OCI-M1 (cell line): Measurements from ENCODE around the gene LAMA2.

ENCODE experiments used
- DNase-seq: peaks from one replicate; lab custom pipeline; 2025; lab: John Stamatoyannopoulos, UW

The LAMA2 gene

DNA sequence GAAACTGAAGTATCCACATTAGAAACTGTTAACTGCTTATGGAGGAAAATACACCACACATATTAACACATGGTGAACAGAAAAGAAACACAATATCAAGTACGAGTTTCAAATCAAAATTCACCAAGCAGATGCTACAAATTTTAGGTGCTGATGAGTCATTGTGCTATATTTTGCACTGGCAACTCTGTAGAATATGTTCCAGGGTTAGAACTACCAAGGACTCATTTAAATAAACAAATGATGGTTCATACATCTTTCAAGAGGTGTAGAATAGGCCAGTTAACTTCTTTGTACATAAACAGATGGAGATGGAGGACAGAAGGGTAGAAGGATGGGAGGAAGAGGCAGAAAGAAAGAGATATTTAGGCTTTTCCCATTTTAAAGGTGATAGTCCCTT is 642.1 kb downstream of the LAMA2 start:
- DNase-seq = no peak

DNA sequence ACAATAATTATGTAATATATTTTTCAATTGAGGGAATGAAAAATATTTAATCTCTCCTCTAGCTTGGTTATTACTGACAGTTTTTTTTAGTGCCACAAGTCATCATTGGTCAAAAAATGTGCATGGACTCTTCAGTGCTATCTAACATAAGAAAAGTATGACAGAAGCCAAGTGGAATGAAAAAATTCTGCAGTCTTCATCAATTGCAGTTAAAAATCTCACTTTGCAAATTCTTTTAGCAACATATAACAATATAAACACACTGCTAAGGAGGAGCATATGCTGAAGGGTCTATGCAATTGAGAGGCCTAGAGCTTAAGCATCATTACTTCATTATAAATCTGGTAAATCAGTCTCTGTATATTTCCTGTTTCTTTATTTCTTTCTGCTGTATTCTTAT is 652.0 kb downstream of the LAMA2 start:
- no peak for DNase-seq

- no peak for DNase-seq
Measured at GRCh38 chr6:129536271-129536670, 653.3 kb downstream of the LAMA2 start.

- no peak for DNase-seq
Measured at GRCh38 chr6:129539032-129539431, 656.1 kb downstream of the LAMA2 start.

DNA sequence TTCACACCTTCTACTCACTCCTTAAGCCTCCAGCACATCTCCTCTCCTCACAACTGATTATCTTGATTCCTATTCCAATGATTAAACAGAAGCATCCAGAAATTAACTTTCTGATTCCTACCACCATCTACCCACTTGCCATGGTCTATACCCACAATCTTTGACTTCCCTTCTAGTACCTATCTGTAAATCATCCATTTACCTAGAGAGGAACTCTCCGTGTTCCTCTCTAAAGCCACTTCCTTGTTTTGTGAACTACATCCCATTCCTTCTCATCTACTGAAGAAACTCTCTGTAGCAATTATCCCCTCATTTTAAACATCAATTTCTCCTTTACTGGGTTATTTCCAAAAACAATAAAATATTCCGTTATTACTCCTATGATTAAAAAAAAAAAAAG is 659.8 kb downstream of the LAMA2 start:
- no peak for DNase-seq

GRCh38 chr6:129543981-129544380 is 661.0 kb downstream of the LAMA2 start:
- DNase-seq = no peak

DNA sequence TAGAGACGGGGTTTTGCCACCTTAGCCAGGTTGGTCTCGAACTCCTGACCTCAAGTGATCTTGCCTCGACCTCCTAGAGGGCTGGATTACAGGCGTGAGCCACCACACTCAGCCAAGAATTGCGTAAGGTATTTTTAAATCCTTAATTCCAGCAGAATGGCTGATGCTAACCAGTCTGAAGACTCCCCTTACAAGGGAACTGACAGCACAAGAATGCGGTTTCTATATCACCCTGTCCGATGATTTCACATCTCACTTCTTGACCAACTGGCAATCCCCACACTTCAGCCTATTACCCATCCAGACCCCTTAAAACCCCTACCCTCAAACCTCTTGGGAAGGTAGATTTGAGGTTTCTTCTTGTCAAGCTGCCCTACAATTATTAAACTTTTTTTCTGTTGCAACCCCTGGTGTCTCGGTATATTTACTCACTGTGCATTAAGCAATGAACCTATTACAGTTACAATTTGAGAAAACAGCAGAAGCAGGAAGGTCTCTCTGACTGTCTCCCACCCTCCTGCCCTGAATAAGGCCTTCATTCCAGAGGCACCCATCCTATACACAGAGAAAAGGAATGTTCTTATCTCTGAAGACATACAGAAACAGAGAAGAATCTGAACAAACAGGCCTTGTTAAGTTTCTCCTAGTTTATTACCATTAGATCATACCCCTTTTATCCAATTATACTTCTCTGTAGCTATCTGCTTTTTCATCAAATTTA is 662.1 kb downstream of the LAMA2 start:
- no peak for DNase-seq

DNA sequence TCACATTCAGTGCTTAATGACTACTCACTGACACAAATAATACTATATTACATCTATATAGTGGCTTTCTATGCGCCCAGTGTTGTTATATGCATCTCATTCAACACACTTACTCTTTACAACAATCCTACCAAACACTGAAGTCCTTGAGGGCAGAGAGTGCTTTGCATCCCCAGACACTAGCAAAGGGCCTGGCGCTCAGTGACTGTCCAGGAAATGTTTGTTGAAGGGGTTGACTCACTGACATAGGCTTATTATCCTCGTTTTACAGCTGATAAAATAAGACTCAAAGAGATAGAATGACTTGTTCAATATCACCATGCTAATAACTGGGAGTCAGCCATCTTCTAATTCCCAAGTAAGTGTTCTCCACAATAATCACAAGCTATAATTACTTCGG is 663.8 kb downstream of the LAMA2 start:
- no peak for DNase-seq

GRCh38 chr6:129551486-129551885 is 668.5 kb downstream of the LAMA2 start:
- DNase-seq = no peak

GRCh38 chr6:129552413-129552812 is 669.5 kb downstream of the LAMA2 start:
- no peak for DNase-seq

DNA sequence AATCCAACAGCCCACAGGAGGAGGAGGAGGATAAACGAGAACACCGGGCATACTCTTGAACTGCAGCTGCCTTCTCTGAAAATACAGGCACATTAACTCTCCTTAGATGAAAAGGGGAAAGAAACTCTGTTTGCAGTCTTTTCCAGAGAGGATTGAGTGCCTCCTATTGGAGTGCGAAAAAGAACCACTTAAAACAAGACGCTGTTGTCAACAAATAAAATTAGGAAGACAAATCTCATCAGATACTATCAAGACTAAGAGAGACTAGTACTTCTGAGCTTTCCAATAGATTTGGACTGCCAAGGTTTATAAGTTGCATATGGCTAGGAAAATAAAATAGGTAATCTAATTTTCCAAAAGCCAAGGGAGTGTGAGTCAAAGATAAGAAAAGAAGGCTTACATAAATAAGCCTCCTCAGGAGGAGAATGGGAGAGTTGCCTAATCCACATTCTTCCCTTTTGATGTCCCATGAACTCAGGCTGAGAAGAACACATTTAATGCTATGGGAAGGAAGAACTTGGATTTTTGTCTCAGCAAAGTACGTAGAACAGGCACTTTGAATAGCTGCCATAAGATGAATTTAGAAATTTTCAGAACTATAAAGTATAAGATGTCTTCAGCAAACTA is 672.4 kb downstream of the LAMA2 start:
- no peak for DNase-seq

GRCh38 chr6:129558248-129558647 is 675.3 kb downstream of the LAMA2 start:
- DNase-seq = no peak

DNA sequence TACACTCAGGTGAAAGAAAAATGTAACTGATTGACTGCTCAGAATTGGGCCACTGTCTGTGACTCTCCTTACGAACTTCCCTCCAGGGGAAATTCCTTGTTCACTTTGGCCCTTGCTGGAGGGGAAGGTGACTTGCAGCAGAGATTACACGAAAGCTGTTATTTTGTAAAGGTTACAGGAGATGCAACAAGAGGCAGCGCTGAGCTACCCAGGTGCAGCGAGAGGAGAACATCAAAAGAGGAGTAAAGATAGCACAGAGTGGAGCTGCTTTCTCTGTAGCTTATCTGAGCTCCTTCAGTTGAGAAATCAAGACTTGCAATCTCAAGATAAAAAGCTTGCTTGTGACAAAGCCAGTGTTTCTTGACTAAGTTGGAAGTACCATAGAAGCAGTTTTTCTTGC is 682.4 kb downstream of the LAMA2 start:
- DNase-seq = no peak

DNA sequence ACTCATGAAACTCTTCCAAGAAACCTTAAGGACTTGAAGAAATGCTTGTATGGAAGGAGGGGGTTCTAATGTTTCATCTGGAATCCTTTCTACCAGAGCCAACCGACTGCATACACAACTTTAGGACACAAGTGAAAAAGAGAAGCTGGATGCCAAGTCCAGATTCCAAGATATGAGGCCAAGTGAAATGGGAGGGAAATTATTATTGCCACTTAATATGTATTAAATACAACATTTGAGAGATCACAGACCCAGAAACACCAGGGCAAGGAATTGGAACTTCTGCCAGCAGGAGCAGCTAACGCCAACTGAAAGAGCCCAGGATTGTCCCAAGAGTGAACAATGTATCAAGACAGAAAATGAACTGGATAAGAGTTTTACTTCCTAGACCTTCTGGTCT is 682.9 kb downstream of the LAMA2 start:
- DNase-seq = no peak
